Measurements from ENCODE around the gene DNMT3B.

GRCh38 chr20:32820698-32821377 lies 58.7 kb downstream of the DNMT3B start:
- TF ChIP-seq CTCF (IDR thresholded peaks at IDR 0.05; ENCODE audit: low read depth, low read length, missing input control), result no peak
- no peak for TF ChIP-seq TAF1 (conservative IDR thresholded peaks at IDR 0.05)
- TF ChIP-seq MAX (IDR thresholded peaks at IDR 0.05), result no peak
- TF ChIP-seq REST (IDR thresholded peaks at IDR 0.05), result no peak
- TF ChIP-seq FOXA1 (IDR thresholded peaks at IDR 0.05), result no peak
- TF ChIP-seq RAD21 (IDR thresholded peaks at IDR 0.05), result no peak
- TF ChIP-seq EGR1 (IDR thresholded peaks at IDR 0.05; ENCODE audit: low read depth in 2 of 2), result no peak
- TF ChIP-seq NR2F2 (IDR thresholded peaks at IDR 0.05), result peak; percentile 12
- no peak for TF ChIP-seq SP1 (IDR thresholded peaks at IDR 0.05)
